BLaER1 (cell line): ENCODE measurements around the gene WBP11.

Source experiments
- H3K27ac ChIP-seq: shearing (Covaris generic); formaldehyde crosslinking; 2 replicates; pipeline ENCODE4 v1.8.1; 2022
- H3K27me3 ChIP-seq: shearing (Covaris generic); formaldehyde crosslinking; 2 replicates; pipeline ENCODE4 v1.8.1; 2022
- H3K36me3 ChIP-seq: shearing (Covaris generic); formaldehyde crosslinking; 2 replicates; pipeline ENCODE4 v1.8.1; 2022
- H3K4me1 ChIP-seq: shearing (Covaris generic); formaldehyde crosslinking; 2 replicates; pipeline ENCODE4 v1.8.1; 2022
- H3K4me2 ChIP-seq: shearing (Covaris generic); formaldehyde crosslinking; 2 replicates; pipeline ENCODE4 v1.8.1; 2022
- H3K4me3 ChIP-seq: shearing (Covaris generic); formaldehyde crosslinking; 2 replicates; pipeline ENCODE4 v1.8.1; 2022
- H3K9ac ChIP-seq: shearing (Covaris generic); formaldehyde crosslinking; 2 replicates; pipeline ENCODE4 v1.8.1; 2022
- H3K9me3 ChIP-seq: shearing (Covaris generic); formaldehyde crosslinking; 2 replicates; pipeline ENCODE4 v1.8.1; 2022
- H4K20me1 ChIP-seq: shearing (Covaris generic); formaldehyde crosslinking; 2 replicates; pipeline ENCODE4 v1.8.1; 2022
- Cebpa-rat ChIP-seq: shearing (Covaris generic); IDR thresholded peaks from 2 replicates; pipeline ENCODE4 v1.8.1; 2022

WBP11 gene

DNA sequence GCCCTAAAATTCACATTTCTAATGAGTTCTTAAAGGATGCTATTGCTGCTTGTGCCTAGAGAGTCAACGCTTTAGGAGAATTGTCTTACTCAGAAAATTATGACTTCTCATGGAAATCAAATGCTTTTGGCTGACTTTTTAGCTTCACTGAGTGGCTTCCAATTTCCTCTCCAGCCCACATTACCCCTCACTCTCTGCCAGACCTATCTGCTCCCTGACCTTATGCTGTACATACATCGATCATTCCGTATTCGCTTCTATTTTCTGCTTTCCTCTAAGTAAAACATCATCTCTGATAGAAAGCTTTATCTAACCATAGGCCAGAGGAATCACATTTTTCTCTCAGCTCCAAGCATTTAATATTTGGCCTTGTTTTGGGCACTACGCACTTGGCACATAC lies 23.2 kb upstream of the WBP11 start:
- no peak overlapping the region for H3K27ac ChIP-seq
- H3K4me2 ChIP-seq: no peak overlapping the region
- H3K9ac ChIP-seq: no peak overlapping the region
- TF ChIP-seq Cebpa-rat: no peak
- no peaks in the 10 kb centered on the region for H3K36me3 ChIP-seq
- H3K27me3 ChIP-seq: no peaks in the 10 kb centered on the region
- H3K4me3 ChIP-seq: no peak overlapping the region
- H3K4me1 ChIP-seq: no peaks in the 10 kb centered on the region
- H4K20me1 ChIP-seq: no peaks in the 10 kb centered on the region
- no peaks in the 10 kb centered on the region for H3K9me3 ChIP-seq

GRCh38 chr12:14825256-14825655 lies 22.0 kb upstream of the WBP11 start:
- TF ChIP-seq Cebpa-rat: no peak
- H3K9ac ChIP-seq: no peak overlapping the region
- no peaks in the 10 kb centered on the region for H3K4me1 ChIP-seq

GRCh38 chr12:14824012-14824634 lies 20.8 kb upstream of the WBP11 start:
- H3K27ac ChIP-seq: no peak overlapping the region
- no peaks in the 10 kb centered on the region for H3K36me3 ChIP-seq
- no peaks in the 10 kb centered on the region for H4K20me1 ChIP-seq
- no peak overlapping the region for H3K9ac ChIP-seq
- H3K9me3 ChIP-seq: no peaks in the 10 kb centered on the region
- no peak overlapping the region for H3K4me2 ChIP-seq
- H3K4me3 ChIP-seq: no peak overlapping the region
- no peaks in the 10 kb centered on the region for H3K4me1 ChIP-seq
- H3K27me3 ChIP-seq: no peaks in the 10 kb centered on the region
- no peak for TF ChIP-seq Cebpa-rat

More at GRCh38 chr12:14825256-14825655, 22.0 kb upstream of the WBP11 start:
- Histone ChIP-seq H3K36me3 (no peaks in the 10 kb centered on the region), H3K27ac (no peak overlapping the region), H3K4me3 (no peak overlapping the region), H4K20me1 (no peaks in the 10 kb centered on the region), H3K27me3 (no peaks in the 10 kb centered on the region), H3K9me3 (no peaks in the 10 kb centered on the region), H3K4me2 (no peak overlapping the region)

- H3K27me3 ChIP-seq: no peaks in the 10 kb centered on the region
- no peaks in the 10 kb centered on the region for H3K36me3 ChIP-seq
- no peak for TF ChIP-seq Cebpa-rat
- no peak within 1 kb of the TSS for H3K4me3 ChIP-seq
- H3K9me3 ChIP-seq: no peaks in the 10 kb centered on the region
- H3K4me1 ChIP-seq: no peaks in the 10 kb centered on the region
- H3K4me2 ChIP-seq: no peak within 1 kb of the TSS
- no peaks in the 10 kb centered on the region for H4K20me1 ChIP-seq
- no peak within 1 kb of the TSS for H3K27ac ChIP-seq
- H3K9ac ChIP-seq: no peak within 1 kb of the TSS
Observed at GRCh38 chr12:14814014-14814413, 10.7 kb upstream of the WBP11 start, which contains the start of gene SMCO3. SMCO3 (minus strand) TSS chr12:14814182; CDS start chr12:14806680, 7,502 bp downstream.

- Histone ChIP-seq H3K4me3 (no peak overlapping the region), H3K9ac (no peak overlapping the region), H3K27ac (no peak overlapping the region), H3K4me1 (no peaks in the 10 kb centered on the region), H3K4me2 (no peak overlapping the region), H3K36me3 (no peaks in the 10 kb centered on the region), H3K27me3 (no peaks in the 10 kb centered on the region), H3K9me3 (no peaks in the 10 kb centered on the region), H4K20me1 (no peaks in the 10 kb centered on the region)
- no peak for TF ChIP-seq Cebpa-rat
Observed at GRCh38 chr12:14811486-14811885, 8.2 kb upstream of the WBP11 start.

- Histone ChIP-seq H3K4me3 (no peak overlapping the region), H3K9ac (no peak overlapping the region), H3K36me3 (no peaks in the 10 kb centered on the region), H3K27ac (no peak overlapping the region), H3K9me3 (no peaks in the 10 kb centered on the region), H3K4me1 (no peaks in the 10 kb centered on the region), H3K27me3 (no peaks in the 10 kb centered on the region), H4K20me1 (no peaks in the 10 kb centered on the region), H3K4me2 (no peak overlapping the region)
- TF ChIP-seq Cebpa-rat: no peak
Observed at GRCh38 chr12:14810953-14811483, 7.7 kb upstream of the WBP11 start.

DNA sequence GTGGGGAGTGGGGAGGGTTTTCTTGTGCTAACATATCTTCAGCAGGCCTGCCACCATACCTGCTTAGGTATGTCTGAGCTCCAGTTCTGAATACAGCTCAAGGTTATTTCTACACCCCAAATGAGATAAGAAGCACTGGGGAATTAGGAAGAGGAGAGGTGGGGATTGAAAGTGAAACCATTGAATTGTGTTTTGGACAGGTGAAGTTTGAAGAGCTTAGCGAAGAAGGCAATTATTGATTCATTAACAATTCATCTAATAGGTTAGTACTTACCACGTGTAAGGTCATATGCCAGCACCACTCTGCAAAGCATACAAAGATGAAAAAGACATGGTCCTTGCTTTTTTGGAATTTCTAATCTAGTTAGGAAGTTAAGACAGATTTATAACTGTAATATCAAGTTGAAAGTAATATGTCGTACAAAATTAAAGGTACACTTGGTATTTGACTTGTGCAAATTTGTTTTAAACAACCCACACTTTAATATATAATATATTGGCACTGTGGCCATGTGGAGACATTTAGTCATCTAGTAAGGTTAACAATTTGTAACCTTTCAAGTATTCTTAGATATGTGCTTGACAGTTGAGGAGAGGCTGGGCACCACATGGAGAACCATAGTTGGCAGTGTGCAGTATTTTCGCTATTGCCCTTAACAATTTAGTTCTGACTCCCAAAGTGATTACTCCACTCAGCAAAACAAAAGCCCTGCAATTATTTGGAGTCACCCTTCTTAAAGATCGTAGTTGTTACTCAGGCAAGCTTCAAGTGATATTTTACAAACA lies 7.1 kb upstream of the WBP11 start:
- H3K27ac ChIP-seq: no peak overlapping the region
- no peak overlapping the region for H3K4me3 ChIP-seq
- no peak overlapping the region for H3K9ac ChIP-seq
- no peak overlapping the region for H3K4me2 ChIP-seq
- no peaks in the 10 kb centered on the region for H4K20me1 ChIP-seq
- no peaks in the 10 kb centered on the region for H3K4me1 ChIP-seq
- H3K36me3 ChIP-seq: no peaks in the 10 kb centered on the region
- no peaks in the 10 kb centered on the region for H3K27me3 ChIP-seq
- TF ChIP-seq Cebpa-rat: no peak
- H3K9me3 ChIP-seq: no peaks in the 10 kb centered on the region

DNA sequence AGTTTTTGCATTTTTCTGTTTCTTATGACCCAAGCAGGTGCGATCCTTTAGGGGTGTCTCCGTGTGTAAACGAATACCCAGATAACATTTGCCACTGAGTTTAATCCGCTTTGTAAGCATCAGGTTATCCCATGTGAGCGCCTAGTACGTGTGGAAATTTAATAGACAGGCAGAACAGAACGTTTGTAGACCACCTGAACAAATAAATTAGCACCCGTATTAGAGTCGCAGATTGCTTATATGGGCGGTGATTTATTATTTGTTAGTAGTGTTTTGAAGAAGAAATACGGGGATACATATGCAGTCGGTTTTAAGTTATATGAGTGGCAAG lies 517 bp upstream of the WBP11 start:
- H3K36me3 ChIP-seq: peaks cover 7% of the 10 kb centered on the region
- peak overlapping the region; percentile 88 for H3K9ac ChIP-seq
- no peaks in the 10 kb centered on the region for H3K27me3 ChIP-seq
- peaks cover 36% of the 10 kb centered on the region for H4K20me1 ChIP-seq
- H3K27ac ChIP-seq: peak overlapping the region; percentile 57
- H3K4me1 ChIP-seq: peaks cover 30% of the 10 kb centered on the region
- peak overlapping the region; percentile 84 for H3K4me2 ChIP-seq
- H3K4me3 ChIP-seq: peak overlapping the region; percentile 82
- H3K9me3 ChIP-seq: no peaks in the 10 kb centered on the region
- TF ChIP-seq Cebpa-rat: no peak

GRCh38 chr12:14802721-14803010 lies 612 bp downstream of the WBP11 start:
- Histone ChIP-seq H4K20me1 (peaks cover 47% of the 10 kb centered on the region), H3K4me2 (peak overlapping the region; percentile 85), H3K4me1 (peaks cover 30% of the 10 kb centered on the region), H3K27ac (peak overlapping the region; percentile 89), H3K9me3 (no peaks in the 10 kb centered on the region), H3K27me3 (no peaks in the 10 kb centered on the region), H3K4me3 (peak overlapping the region; percentile 82), H3K36me3 (peaks cover 17% of the 10 kb centered on the region), H3K9ac (peak overlapping the region; percentile 88)
- no peak for TF ChIP-seq Cebpa-rat

DNA sequence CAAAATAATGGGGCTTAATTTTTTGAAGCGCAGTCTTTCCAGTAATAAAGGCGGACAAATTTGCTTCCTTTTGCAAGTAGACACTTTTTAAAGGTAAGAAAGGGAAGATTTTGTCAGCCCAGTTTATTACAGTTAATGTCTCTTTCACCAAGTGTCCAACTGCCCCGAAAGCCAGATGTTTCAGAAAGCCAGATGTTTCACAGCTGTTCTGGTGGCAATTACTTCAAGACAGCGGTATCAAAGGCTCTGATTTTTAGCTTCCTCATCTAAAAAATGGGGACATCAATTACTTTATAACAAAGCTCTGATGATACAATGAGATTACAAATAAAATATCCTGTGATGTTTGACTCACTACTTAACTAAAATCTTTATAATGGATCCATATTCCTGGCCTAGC lies 1.0 kb downstream of the WBP11 start:
- peak overlapping the region; percentile 82 for H3K4me3 ChIP-seq
- peaks cover 51% of the 10 kb centered on the region for H4K20me1 ChIP-seq
- no peak for TF ChIP-seq Cebpa-rat
- peaks cover 21% of the 10 kb centered on the region for H3K36me3 ChIP-seq
- H3K9ac ChIP-seq: peak overlapping the region; percentile 88
- H3K9me3 ChIP-seq: no peaks in the 10 kb centered on the region
- no peak overlapping the region; the same call in 1 of the 2 replicates for H3K27ac ChIP-seq
- H3K27me3 ChIP-seq: no peaks in the 10 kb centered on the region
- peaks cover 30% of the 10 kb centered on the region for H3K4me1 ChIP-seq
- peak overlapping the region; percentile 85 for H3K4me2 ChIP-seq
